Measurements from ENCODE around the gene GEMIN7. TPM values are rescaled to one million over a fixed set of nuclear protein-coding genes. Genes with fewer than 3 reads are reported as not detected.
A peak's percentile ranks its signal among the peaks of the same experiment; 100 is the strongest.

GEMIN7 gene
- total RNA-seq, 2 donors from 2014 or later, result 22.4 to 37.5 TPM

GRCh38 chr19:45086480-45086879 is 7.4 kb downstream of the GEMIN7 start:
- Histone ChIP-seq H3K9ac (ENCODE audit: low read depth in 2 of 2, low read length in 2 of 2) (no peak overlapping the region), H3K4me3 (no peak overlapping the region), H3K27me3 (no peaks in the 10 kb centered on the region), H3K4me1 (no peaks in the 10 kb centered on the region), H3K27ac (no peak overlapping the region), H3K9me3 (no peaks in the 10 kb centered on the region), H3K36me3 (no peaks in the 10 kb centered on the region)
- intact Hi-C loops (cut with DNase I), result no loop called here
- no peak for DNase-seq
- TF ChIP-seq, protein P1, sequence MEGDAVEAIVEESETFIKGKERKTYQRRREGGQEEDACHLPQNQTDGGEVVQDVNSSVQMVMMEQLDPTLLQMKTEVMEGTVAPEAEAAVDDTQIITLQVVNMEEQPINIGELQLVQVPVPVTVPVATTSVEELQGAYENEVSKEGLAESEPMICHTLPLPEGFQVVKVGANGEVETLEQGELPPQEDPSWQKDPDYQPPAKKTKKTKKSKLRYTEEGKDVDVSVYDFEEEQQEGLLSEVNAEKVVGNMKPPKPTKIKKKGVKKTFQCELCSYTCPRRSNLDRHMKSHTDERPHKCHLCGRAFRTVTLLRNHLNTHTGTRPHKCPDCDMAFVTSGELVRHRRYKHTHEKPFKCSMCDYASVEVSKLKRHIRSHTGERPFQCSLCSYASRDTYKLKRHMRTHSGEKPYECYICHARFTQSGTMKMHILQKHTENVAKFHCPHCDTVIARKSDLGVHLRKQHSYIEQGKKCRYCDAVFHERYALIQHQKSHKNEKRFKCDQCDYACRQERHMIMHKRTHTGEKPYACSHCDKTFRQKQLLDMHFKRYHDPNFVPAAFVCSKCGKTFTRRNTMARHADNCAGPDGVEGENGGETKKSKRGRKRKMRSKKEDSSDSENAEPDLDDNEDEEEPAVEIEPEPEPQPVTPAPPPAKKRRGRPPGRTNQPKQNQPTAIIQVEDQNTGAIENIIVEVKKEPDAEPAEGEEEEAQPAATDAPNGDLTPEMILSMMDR (IDR thresholded peaks at IDR 0.05), result no peak

GRCh38 chr19:45087531-45087930 is 8.5 kb downstream of the GEMIN7 start:
- intact Hi-C loops (cut with DNase I), result no loop called here
- Histone ChIP-seq H3K9ac (ENCODE audit: low read depth in 2 of 2, low read length in 2 of 2) (no peak overlapping the region), H3K36me3 (no peaks in the 10 kb centered on the region), H3K4me3 (no peak overlapping the region), H3K4me1 (no peaks in the 10 kb centered on the region), H3K9me3 (no peaks in the 10 kb centered on the region), H3K27ac (no peak overlapping the region), H3K27me3 (no peaks in the 10 kb centered on the region)
- DNase-seq, result no peak
- TF ChIP-seq, protein P1 (IDR thresholded peaks at IDR 0.05), result no peak

GRCh38 chr19:45090034-45090433 is 11.0 kb downstream of the GEMIN7 start:
- no peak for DNase-seq
- Histone ChIP-seq H3K4me3 (no peak overlapping the region), H3K27ac (no peak overlapping the region), H3K27me3 (no peaks in the 10 kb centered on the region), H3K9me3 (no peaks in the 10 kb centered on the region), H3K4me1 (peaks cover 12% of the 10 kb centered on the region), H3K9ac (ENCODE audit: low read depth in 2 of 2, low read length in 2 of 2) (no peak overlapping the region), H3K36me3 (no peaks in the 10 kb centered on the region)
- TF ChIP-seq, protein P1 (IDR thresholded peaks at IDR 0.05), result no peak
- intact Hi-C loops (cut with DNase I), result no loop called here

- DNase-seq, result no peak
- Histone ChIP-seq H3K4me3 (peak overlapping the region; percentile 99), H3K9ac (ENCODE audit: low read depth in 2 of 2, low read length in 2 of 2) (peak overlapping the region; percentile 40 to 81), H3K27ac (peak overlapping the region; percentile 92), H3K4me1 (peaks cover 12% of the 10 kb centered on the region), H3K27me3 (no peaks in the 10 kb centered on the region), H3K36me3 (no peaks in the 10 kb centered on the region), H3K9me3 (no peaks in the 10 kb centered on the region)
- TF ChIP-seq, protein P1 (IDR thresholded peaks at IDR 0.05), result no peak
- intact Hi-C loops (cut with DNase I), result no loop called here
Observed at GRCh38 chr19:45090606-45091005, 11.5 kb downstream of the GEMIN7 start.

GRCh38 chr19:45091031-45091923 is 12.2 kb downstream of the GEMIN7 start:
- no peaks in the 10 kb centered on the region for H3K36me3 ChIP-seq
- peak; percentile 99 for DNase-seq
- TF ChIP-seq, protein P1 (IDR thresholded peaks at IDR 0.05), result no peak
- H3K4me3 ChIP-seq, result peak overlapping the region; percentile 99
- peaks cover 12% of the 10 kb centered on the region for H3K4me1 ChIP-seq
- H3K27me3 ChIP-seq, result no peaks in the 10 kb centered on the region
- H3K27ac ChIP-seq, result peak overlapping the region; percentile 92
- H3K9me3 ChIP-seq, result no peaks in the 10 kb centered on the region
- intact Hi-C loops (cut with DNase I), result no loop called here
- H3K9ac ChIP-seq (ENCODE audit: low read depth in 2 of 2, low read length in 2 of 2), result peak overlapping the region; percentile 40 to 94

All from colonic mucosa (tissue), 4 donors.